GM19239 (cell line): ENCODE data around the gene FES.
"Not testable (repeated sequence)": the region's sequence is repeated elsewhere in the genome, so short reads cannot be mapped to it uniquely, and the experiment has no call there.

Experiments
- DNase-seq: peaks from one replicate; pipeline ENCODE4 v3.0.0; 2011; ENCODE audit warnings: low spot score; ENCODE audit not compliant: insufficient read length
- FAIRE-seq: peaks from 2 replicates; lab custom pipeline; 2011; peaks lifted over from hg19 to GRCh38; lab: Jason Lieb, UNC

FES gene

GRCh38 chr15:90873998-90874605 lies 10.2 kb upstream of the FES start:
- no peak for FAIRE-seq
- DNase-seq, result no peak

GRCh38 chr15:90874986-90875385 lies 9.3 kb upstream of the FES start:
- DNase-seq, FAIRE-seq: not testable (repeated sequence)

DNA sequence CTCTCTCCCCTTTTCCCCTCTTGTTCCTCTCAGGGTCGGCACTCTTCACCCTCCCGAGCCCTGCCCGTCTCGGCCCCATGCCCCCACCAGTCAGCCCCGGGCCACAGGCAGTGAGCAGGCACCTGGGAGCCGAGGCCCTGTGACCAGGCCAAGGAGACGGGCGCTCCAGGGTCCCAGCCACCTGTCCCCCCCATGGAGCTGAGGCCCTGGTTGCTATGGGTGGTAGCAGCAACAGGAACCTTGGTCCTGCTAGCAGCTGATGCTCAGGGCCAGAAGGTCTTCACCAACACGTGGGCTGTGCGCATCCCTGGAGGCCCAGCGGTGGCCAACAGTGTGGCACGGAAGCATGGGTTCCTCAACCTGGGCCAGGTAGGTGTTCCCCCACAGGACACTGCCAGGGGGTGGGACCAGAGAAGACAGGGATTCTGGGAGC lies 8.7 kb upstream of the FES start:
- no peak for FAIRE-seq
- no peak for DNase-seq

- DNase-seq (no peak), FAIRE-seq (no peak)
Measured at GRCh38 chr15:90876046-90876445, 8.3 kb upstream of the FES start.

- FAIRE-seq (no peak), DNase-seq (no peak)
Measured at GRCh38 chr15:90876512-90877170, 7.7 kb upstream of the FES start.

GRCh38 chr15:90877315-90877714 lies 7.0 kb upstream of the FES start:
- DNase-seq, result no peak

DNA sequence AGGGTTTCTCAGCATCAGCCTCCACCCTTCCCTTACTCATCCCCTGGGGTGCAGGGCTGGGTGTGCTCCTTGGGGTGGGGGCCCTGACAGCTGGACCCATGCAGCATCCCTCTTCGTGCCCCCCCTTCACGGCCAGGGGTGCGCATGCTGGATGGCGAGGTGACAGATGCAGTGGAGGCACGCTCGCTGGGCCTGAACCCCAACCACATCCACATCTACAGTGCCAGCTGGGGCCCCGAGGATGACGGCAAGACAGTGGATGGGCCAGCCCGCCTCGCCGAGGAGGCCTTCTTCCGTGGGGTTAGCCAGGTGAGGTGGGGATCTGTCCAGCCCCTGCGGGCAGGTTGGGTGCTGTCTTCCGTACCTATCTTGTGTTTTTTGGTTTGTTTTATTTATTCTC lies 6.3 kb upstream of the FES start:
- FAIRE-seq, result no peak
- DNase-seq, result no peak

More at GRCh38 chr15:90877315-90877714, 7.0 kb upstream of the FES start:
- FAIRE-seq, result no peak

- DNase-seq (no peak), FAIRE-seq (no peak)
Measured at GRCh38 chr15:90878660-90879059, 5.6 kb upstream of the FES start.

GRCh38 chr15:90879730-90880366 lies 4.5 kb upstream of the FES start:
- no peak for FAIRE-seq
- no peak for DNase-seq

DNA sequence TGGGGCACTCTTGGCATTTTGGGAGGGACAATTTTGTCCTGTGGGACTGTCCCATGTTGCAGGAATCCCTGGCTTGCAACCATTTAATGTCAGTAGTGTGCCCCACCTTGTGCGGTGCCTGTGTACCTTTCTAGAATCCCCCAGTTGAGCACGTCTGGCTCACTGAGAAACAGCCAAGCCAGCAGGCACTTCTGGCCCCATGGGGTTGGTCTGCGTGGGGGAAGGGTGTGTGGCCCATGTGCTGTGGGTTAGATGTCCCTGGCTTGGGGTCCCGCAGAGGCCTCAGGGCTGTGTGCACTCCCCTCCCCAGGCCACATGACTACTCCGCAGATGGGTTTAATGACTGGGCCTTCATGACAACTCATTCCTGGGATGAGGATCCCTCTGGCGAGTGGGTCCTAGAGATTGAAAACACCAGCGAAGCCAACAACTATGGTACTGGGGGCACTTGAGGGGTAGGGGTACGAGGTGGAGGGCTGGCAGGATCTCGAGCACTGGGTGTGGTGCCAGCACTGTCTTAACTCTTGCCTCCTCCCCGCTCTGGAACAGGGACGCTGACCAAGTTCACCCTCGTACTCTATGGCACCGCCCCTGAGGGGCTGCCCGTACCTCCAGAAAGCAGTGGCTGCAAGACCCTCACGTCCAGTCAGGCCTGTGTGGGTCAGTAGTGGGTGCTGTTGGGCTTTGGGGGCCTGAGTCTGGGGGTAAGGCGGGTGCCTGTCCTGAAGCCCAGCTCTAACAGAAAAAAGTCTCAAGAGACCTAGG lies 3.7 kb upstream of the FES start:
- DNase-seq (no peak), FAIRE-seq (no peak)

GRCh38 chr15:90881181-90881977 lies 2.9 kb upstream of the FES start:
- FAIRE-seq, result no peak

GRCh38 chr15:90881978-90882721 lies 2.2 kb upstream of the FES start:
- FAIRE-seq, result no peak
- no peak for DNase-seq

More at GRCh38 chr15:90881181-90881977, 2.9 kb upstream of the FES start:
- no peak for DNase-seq

- no peak for FAIRE-seq
- no peak for DNase-seq
Measured at GRCh38 chr15:90882781-90883525, 1.4 kb upstream of the FES start.

GRCh38 chr15:90883526-90883975 lies 753 bp upstream of the FES start:
- FAIRE-seq (peak; percentile 70), DNase-seq (no peak)

DNA sequence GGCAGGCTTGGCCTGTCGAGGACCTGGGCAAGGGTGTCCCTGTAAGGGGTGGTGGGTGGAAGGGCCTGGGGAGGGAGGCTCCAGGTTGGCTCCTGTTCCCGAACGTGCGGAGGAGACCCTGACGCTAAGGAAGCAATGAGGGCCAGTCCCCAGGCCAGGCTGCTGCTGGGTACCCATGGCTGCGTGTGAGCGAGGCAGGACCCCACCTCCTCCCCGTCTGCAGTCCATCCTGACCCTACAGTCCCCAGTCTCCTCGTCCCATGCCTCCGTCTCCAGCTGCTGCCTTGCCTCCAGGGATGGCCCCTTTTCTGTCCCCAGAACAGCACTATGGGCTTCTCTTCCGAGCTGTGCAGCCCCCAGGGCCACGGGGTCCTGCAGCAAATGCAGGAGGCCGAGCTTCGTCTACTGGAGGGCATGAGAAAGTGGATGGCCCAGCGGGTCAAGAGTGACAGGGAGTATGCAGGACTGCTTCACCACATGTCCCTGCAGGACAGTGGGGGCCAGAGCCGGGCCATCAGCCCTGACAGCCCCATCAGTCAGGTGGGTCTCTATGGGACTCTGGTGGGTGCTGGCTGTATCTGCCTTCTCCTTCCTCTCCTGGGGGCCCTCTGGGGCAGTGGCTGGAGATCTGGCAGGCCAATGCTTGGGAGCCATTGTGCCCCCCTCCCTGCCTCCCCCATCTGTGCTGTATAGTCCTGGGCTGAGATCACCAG lies 571 bp downstream of the FES start:
- DNase-seq (no peak), FAIRE-seq (no peak)

DNA sequence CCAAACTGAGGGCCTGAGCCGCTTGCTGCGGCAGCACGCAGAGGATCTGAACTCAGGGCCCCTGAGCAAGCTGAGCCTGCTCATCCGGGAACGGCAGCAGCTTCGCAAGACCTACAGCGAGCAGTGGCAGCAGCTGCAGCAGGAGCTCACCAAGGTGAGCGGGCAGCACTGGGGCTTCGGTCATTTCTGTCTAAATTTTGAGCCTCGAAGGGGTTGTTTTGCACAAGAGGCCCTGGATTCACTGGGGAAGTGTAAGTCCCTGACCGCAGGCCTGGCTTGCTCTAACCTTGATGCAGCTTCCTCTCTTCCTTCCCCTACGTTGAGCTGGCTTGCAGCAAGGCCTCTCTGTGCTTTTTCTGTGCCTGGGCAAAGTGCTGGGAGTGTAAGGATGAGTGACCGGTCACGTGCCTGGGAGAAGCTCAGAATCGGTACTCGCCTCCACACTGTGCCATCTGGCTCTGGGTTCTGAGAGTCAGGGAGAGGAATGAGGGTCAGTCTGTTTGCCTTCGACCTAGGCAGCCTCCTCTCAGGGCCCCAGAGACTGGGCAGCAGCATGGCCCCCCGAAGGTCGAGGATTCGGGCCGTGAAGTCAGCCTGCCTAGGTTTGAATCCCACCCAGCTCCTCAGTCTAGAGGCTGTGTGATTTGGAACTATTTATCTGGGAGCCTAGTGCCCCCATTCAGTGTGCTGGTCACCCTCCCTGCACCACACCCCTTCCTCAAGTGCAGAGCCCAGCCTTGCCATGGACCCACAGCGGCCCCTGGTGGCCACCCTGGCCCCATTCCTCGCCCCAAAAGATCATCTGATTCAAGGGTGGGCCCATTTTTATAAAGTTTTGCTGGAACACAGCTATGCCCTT lies 1.4 kb downstream of the FES start:
- peak; percentile 87 for FAIRE-seq
- DNase-seq, result peak; percentile 85

GRCh38 chr15:90886291-90886614 lies 1.9 kb downstream of the FES start:
- DNase-seq (no peak), FAIRE-seq (no peak)
